Airway epithelial cell (primary cell): Measurements from ENCODE around the gene SLC2A4RG. TPM values are rescaled to one million over a fixed set of nuclear protein-coding genes. Genes with fewer than 3 reads are reported as not detected.

Source experiments
- total RNA-seq: library from RNA; depleted of rRNA; stranded (reverse); fragments of >200 nt; gene quantifications from 2 replicates; pipeline ENCODE4 v1.2.3, GENCODE V29; 2015

SLC2A4RG gene, protein sequence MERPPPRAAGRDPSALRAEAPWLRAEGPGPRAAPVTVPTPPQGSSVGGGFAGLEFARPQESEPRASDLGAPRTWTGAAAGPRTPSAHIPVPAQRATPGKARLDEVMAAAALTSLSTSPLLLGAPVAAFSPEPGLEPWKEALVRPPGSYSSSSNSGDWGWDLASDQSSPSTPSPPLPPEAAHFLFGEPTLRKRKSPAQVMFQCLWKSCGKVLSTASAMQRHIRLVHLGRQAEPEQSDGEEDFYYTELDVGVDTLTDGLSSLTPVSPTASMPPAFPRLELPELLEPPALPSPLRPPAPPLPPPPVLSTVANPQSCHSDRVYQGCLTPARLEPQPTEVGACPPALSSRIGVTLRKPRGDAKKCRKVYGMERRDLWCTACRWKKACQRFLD
- 88.0 and 107 TPM in 2 replicates for total RNA-seq

DNA sequence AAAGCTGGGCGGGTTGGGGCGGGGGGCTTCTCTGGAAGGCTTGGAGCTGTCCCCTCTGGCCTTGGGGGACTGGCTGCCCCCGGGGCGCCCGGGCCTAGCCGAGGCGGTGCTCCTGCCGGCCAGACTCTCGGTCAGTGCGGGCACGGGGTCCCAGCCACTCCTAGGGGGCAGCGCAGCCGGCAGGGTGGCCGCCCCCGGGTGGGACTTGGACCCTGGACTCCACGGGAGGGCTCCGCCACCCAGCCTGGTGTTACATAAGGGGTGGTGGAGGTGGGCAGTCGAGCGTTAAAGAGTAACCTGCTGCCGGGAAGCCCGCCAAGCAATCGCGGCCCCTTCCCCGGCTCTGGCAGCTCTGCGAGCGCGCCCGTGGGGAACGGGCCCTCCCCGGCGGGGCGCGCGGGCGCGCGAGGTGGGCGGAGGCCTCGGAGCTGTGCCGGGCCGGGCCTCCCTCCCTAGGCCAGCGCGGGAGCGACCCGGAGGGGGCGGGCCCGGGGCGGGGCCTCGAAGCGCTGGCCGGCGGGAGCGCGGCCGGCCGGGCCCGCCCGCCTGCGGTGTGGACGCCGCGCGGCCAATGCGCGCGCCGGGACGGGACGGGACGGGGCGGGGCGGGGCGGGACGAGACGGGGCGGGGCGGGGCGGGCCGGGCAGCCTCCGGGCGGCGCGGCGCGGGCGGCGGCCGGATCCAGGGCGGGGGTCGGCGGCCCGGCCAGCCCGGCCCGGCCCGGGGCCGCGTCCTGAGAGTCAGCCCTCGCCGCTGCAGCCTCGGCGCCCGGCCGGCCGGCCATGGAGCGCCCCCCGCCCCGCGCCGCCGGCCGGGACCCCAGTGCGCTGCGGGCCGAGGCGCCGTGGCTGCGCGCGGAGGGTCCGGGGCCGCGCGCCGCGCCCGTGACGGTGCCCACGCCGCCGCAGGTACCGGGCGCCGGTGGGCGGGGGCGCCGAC lies at the start of gene SLC2A4RG:
Gene SLC2A4RG (plus strand): TSS at position 647 of the 940 bp plus-strand sequence. CDS start 137 bp downstream, at position 784.

GRCh38 chr20:63696628-63697356 lies 42.8 kb upstream of the SLC2A4RG start, which contains the start of gene TNFRSF6B:
Gene TNFRSF6B, plus strand, starts transcription at chr20:63696652. Its CDS starts 116 bp downstream, at chr20:63696768.

GRCh38 chr20:63707558-63708300 lies 31.8 kb upstream of the SLC2A4RG start, which contains the start of the genes ARFRP1 and ZGPAT:
Gene ARFRP1, minus strand, starts transcription at chr20:63707976. Its CDS starts 885 bp downstream, at chr20:63707091.
Gene ZGPAT, plus strand, starts transcription at chr20:63708039. Its CDS starts 542 bp downstream, at chr20:63708581.

GRCh38 chr20:63735859-63736718 lies 3.5 kb upstream of the SLC2A4RG start, which contains the start of gene LIME1:
Gene LIME1, plus strand, starts transcription at chr20:63736664. Its CDS starts 886 bp downstream, at chr20:63737550.

Other genes with a start within 250 kb of the SLC2A4RG start
- 2.3 and 3.2 TPM in 2 replicates for gene EEF1A2, start 240.7 kb upstream of the SLC2A4RG start, total RNA-seq
- 228 and 415 TPM in 2 replicates for gene PPDPF, start 219.0 kb upstream of the SLC2A4RG start, total RNA-seq
- gene PTK6, start 202.4 kb upstream of the SLC2A4RG start, total RNA-seq: 0.70 and 1.2 TPM in 2 replicates
- 0.35 TPM in 1 of 2 replicates, not detected in the other for gene SRMS, start 192.0 kb upstream of the SLC2A4RG start, total RNA-seq
- gene FNDC11, start 185.6 kb upstream of the SLC2A4RG start, total RNA-seq: 0.42 and 1.3 TPM in 2 replicates
- gene HELZ2, start 165.5 kb upstream of the SLC2A4RG start, total RNA-seq: 21.7 and 26.6 TPM in 2 replicates
- 7.5 and 11.6 TPM in 2 replicates for gene GMEB2, start 112.7 kb upstream of the SLC2A4RG start, total RNA-seq
- 4.1 and 5.6 TPM in 2 replicates for gene STMN3, start 86.4 kb upstream of the SLC2A4RG start, total RNA-seq
- 12.5 and 13.0 TPM in 2 replicates for gene RTEL1, start 81.5 kb upstream of the SLC2A4RG start, total RNA-seq
- 31.8 and 39.1 TPM in 2 replicates for gene TNFRSF6B, start 43.1 kb upstream of the SLC2A4RG start, total RNA-seq
- 37.6 and 49.9 TPM in 2 replicates for gene ARFRP1, start 31.8 kb upstream of the SLC2A4RG start, total RNA-seq
- 22.0 and 35.1 TPM in 2 replicates for gene ZGPAT, start 31.7 kb upstream of the SLC2A4RG start, total RNA-seq
- gene LIME1, start 3.1 kb upstream of the SLC2A4RG start, total RNA-seq: 6.3 and 10.9 TPM in 2 replicates
- gene ZBTB46, start 91.5 kb downstream of the SLC2A4RG start, total RNA-seq: 0.42 and 0.93 TPM in 2 replicates
- gene ABHD16B, start 121.7 kb downstream of the SLC2A4RG start, total RNA-seq: not detected in 2 replicates
- 85.5 and 103 TPM in 2 replicates for gene TPD52L2, start 125.5 kb downstream of the SLC2A4RG start, total RNA-seq
- 70.0 and 72.2 TPM in 2 replicates for gene DNAJC5, start 155.3 kb downstream of the SLC2A4RG start, total RNA-seq
- gene UCKL1, start 216.6 kb downstream of the SLC2A4RG start, total RNA-seq: 9.5 and 23.1 TPM in 2 replicates
- 10.5 and 14.2 TPM in 2 replicates for gene ZNF512B, start 230.2 kb downstream of the SLC2A4RG start, total RNA-seq
- gene SAMD10, start 239.9 kb downstream of the SLC2A4RG start, total RNA-seq: 11.1 and 11.6 TPM in 2 replicates
- gene PRPF6, start 241.4 kb downstream of the SLC2A4RG start, total RNA-seq: 38.0 and 43.2 TPM in 2 replicates